HCEC 1CT (cell line): Measurements from ENCODE around the gene CST7.

Source experiments
- DNase-seq: peaks from one replicate; pipeline ENCODE4 v3.0.0-alpha.2; 2017

CST7 gene

GRCh38 chr20:25006431-25007167, 57.5 kb downstream of the CST7 start:
- no peak for DNase-seq

GRCh38 chr20:25007491-25008305, 58.6 kb downstream of the CST7 start:
- DNase-seq = no peak

- DNase-seq = no peak
Measured at GRCh38 chr20:25008388-25009217, 59.5 kb downstream of the CST7 start.
